Thyroid gland (tissue), 4 donors: ENCODE results near the gene FBH1. TPM values are rescaled to one million over a fixed set of nuclear protein-coding genes. Genes with fewer than 3 reads are reported as not detected.

Experiments
- DNase-seq, 2 donors: peaks; one replicate each; pipeline ENCODE4 v3.0.0-alpha.2; 2019
- H3K27ac ChIP-seq, 3 donors: fragments of 200-600 bp; sonication (generic); 1 replicate in 2 of 3; 2 replicates in 1 of 3; pipeline ENCODE4 v1.5.1; 2016 to 2019; ENCODE audit warnings: mild to moderate bottlenecking in 1 of 3, moderate library complexity in 1 of 3
- H3K27me3 ChIP-seq: fragments of 200-600 bp; sonication (generic); one replicate; pipeline ENCODE4 v1.5.1; 2019
- H3K36me3 ChIP-seq, 2 donors: fragments of 200-600 bp; sonication (generic); one replicate each; pipeline ENCODE4 v1.5.1; 2016 to 2019
- H3K4me1 ChIP-seq, 2 donors: fragments of 200-600 bp; sonication (generic); one replicate each; pipeline ENCODE4 v1.5.1; 2017 to 2019
- H3K4me3 ChIP-seq, 3 donors: fragments of 200-600 bp; sonication (generic); replicated peaks in 1 of 3; 1 replicate in 2 of 3; 2 replicates in 1 of 3; pipeline ENCODE4 v1.5.1; 2016; ENCODE audit warnings: mild to moderate bottlenecking in 1 of 3
- H3K9me3 ChIP-seq: fragments of 200-600 bp; sonication (generic); one replicate; pipeline ENCODE4 v1.5.1; 2017
- POLR2A ChIP-seq, 2 donors: fragments of 450-650 bp; IDR thresholded peaks; one replicate each; pipeline ENCODE4 v1.6.1; 2017; ENCODE audit warnings: antibody characterized with exemption in 2 of 2, mild to moderate bottlenecking in 2 of 2, moderate library complexity in 1 of 2
- WGBS, 2 donors: methylation state at CpG; one replicate each; pipeline ENCODE4 v1.1.5; 2017; 5-methylcytosine and 5-hydroxymethylcytosine counted together
- intact Hi-C: fragments of 100-400 bp; cut with DNase I; formaldehyde crosslinking; loops from one replicate; pipeline ENCODE4 v1.15.1; 2023
- total RNA-seq, 4 donors: library from RNA; depleted of rRNA; stranded (reverse); fragments of >200 nt; gene quantifications; one replicate each; pipeline ENCODE4 v1.2.3, GENCODE V29; 2016
- TF ChIP-seq, protein P1 (sequence below), 6 experiments: fragments of 200-600 bp in 3 of 6; fragments of 450-650 bp in 3 of 6; sonication (generic) in 3 of 6; IDR thresholded peaks; one replicate each; pipeline ENCODE4 v1.5.1; 2016 to 2019; ENCODE audit warnings: antibody characterized with exemption in 6 of 6, mild to moderate bottlenecking in 2 of 6, inconsistent platforms in 1 of 6, moderate library complexity in 1 of 6

FBH1 gene
- total RNA-seq, 4 donors from 2014 or later = 88.3 to 100 (median 94.8) TPM

DNA sequence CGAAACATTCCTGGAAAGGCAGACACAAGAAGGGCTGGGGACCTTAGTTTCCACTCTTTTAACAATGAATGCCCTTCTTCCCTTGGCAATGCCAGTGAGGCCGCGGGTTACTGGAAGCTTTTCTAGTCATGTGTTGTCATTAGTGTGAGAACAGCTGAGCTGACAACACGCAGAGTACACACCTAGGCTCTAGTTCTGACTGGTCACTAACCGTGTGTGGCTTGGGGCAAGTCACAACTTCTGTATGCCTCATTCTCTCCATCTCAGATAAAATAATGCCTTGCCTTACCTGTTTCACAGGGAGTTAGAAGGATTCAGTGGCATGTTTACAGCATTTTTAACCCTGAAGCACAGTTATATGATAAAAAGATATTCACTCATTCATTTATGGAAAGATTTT lies 31.7 kb downstream of the FBH1 start:
- H3K27ac ChIP-seq = no peak overlapping the region
- peaks cover 93 to 94% of the 10 kb centered on the region in 2 donors for H3K36me3 ChIP-seq
- no peak for TF ChIP-seq POLR2A (IDR thresholded peaks at IDR 0.05)
- TF ChIP-seq, protein P1, sequence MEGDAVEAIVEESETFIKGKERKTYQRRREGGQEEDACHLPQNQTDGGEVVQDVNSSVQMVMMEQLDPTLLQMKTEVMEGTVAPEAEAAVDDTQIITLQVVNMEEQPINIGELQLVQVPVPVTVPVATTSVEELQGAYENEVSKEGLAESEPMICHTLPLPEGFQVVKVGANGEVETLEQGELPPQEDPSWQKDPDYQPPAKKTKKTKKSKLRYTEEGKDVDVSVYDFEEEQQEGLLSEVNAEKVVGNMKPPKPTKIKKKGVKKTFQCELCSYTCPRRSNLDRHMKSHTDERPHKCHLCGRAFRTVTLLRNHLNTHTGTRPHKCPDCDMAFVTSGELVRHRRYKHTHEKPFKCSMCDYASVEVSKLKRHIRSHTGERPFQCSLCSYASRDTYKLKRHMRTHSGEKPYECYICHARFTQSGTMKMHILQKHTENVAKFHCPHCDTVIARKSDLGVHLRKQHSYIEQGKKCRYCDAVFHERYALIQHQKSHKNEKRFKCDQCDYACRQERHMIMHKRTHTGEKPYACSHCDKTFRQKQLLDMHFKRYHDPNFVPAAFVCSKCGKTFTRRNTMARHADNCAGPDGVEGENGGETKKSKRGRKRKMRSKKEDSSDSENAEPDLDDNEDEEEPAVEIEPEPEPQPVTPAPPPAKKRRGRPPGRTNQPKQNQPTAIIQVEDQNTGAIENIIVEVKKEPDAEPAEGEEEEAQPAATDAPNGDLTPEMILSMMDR (IDR thresholded peaks at IDR 0.05) = no peak
- H3K9me3 ChIP-seq = no peaks in the 10 kb centered on the region
- H3K4me3 ChIP-seq = no peak overlapping the region
- no peaks in the 10 kb centered on the region for H3K4me1 ChIP-seq
- intact Hi-C loops = no loop called here
- 92 to 97% methylated on average over 5 of the region's 5 CpGs for WGBS, 2 donors
- no peaks in the 10 kb centered on the region for H3K27me3 ChIP-seq
- DNase-seq = no peak

DNA sequence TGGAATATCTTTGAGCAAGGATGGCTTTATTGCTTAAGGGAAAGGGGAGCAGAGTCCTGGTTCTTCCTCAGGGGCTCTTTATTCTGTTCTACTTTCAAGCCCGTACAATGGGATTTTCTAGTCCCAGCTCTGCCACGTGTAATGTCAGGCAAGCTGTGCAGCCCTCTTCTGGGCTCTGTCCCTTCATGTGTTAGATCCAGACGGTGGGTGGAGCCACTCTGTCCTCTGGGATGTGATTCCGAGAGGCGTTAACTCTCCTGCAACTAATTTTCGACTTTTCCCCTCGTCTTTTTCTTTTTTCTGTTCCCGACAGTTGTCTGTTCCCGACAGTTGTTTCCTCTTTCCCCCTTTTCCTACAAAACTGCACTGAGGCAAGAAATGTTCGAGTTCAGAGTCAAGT lies 34.8 kb downstream of the FBH1 start:
- H3K4me3 ChIP-seq = no peak overlapping the region
- DNase-seq = no peak
- H3K4me1 ChIP-seq = no peaks in the 10 kb centered on the region
- H3K9me3 ChIP-seq = no peaks in the 10 kb centered on the region
- no peaks in the 10 kb centered on the region for H3K27me3 ChIP-seq
- intact Hi-C loops = no loop called here
- no peak for TF ChIP-seq POLR2A (IDR thresholded peaks at IDR 0.05)
- TF ChIP-seq, protein P1 (IDR thresholded peaks at IDR 0.05) = no peak
- no peak overlapping the region for H3K27ac ChIP-seq
- H3K36me3 ChIP-seq = peaks cover 86 to 89% of the 10 kb centered on the region in 2 donors
- WGBS, 2 donors = 86 to 90% methylated on average over 10 of the region's 10 CpGs

DNA sequence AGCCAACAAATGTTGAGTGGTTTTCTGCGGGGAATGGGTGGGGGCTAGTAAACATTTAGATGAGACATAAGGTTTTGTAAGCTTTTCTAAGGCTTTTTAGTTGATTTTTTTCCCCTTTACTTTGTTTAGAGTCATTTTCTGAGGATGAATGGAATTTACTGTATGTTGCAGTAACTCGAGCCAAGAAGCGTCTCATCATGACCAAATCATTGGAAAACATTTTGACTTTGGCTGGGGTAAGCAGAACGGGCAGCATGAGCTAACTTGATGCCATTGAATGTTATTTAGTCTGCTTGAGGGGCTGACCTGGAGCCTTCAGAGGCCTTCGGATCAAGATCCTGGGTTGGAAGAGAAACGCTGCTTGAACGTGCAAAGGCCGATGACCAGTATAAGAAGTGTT lies 37.3 kb downstream of the FBH1 start:
- Histone ChIP-seq H3K4me1 (no peaks in the 10 kb centered on the region), H3K9me3 (no peaks in the 10 kb centered on the region), H3K4me3 (no peak overlapping the region), H3K27me3 (no peaks in the 10 kb centered on the region), H3K27ac (no peak overlapping the region), H3K36me3 (peaks cover 67 to 74% of the 10 kb centered on the region in 2 donors)
- TF ChIP-seq, protein P1 (IDR thresholded peaks at IDR 0.05) = no peak
- no peak for TF ChIP-seq POLR2A (IDR thresholded peaks at IDR 0.05)
- WGBS, 2 donors = 91 to 95% methylated on average over 8 of the region's 8 CpGs
- intact Hi-C loops = no loop called here
- no peak for DNase-seq

DNA sequence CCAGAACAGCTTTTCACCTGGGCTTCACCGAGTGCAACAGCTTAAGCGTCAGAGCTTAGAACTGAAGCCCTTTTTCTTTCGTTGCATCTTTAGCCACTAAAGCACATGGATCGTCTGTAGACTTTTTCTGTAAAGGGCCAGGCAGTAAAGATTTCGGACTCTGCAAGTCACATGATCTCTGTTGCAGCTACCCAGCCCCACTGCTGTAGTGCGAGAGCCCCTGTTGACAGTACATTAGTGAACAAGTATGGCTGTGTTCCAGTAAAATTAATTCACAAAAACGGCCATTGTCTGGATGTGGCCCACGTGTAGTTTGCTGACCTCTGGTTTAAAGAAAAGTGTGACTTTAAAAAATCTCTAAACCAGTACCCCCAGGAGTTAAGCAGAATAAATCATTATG lies 39.4 kb downstream of the FBH1 start:
- DNase-seq = no peak
- WGBS, 2 donors = 78 to 86% methylated on average over 8 of the region's 8 CpGs
- intact Hi-C loops = no loop called here
- no peaks in the 10 kb centered on the region for H3K9me3 ChIP-seq
- no peak overlapping the region for H3K27ac ChIP-seq
- peaks cover 46 to 56% of the 10 kb centered on the region in 2 donors for H3K36me3 ChIP-seq
- no peak overlapping the region for H3K4me3 ChIP-seq
- H3K27me3 ChIP-seq = no peaks in the 10 kb centered on the region
- H3K4me1 ChIP-seq = no peaks in the 10 kb centered on the region
- no peak for TF ChIP-seq POLR2A (IDR thresholded peaks at IDR 0.05)

DNA sequence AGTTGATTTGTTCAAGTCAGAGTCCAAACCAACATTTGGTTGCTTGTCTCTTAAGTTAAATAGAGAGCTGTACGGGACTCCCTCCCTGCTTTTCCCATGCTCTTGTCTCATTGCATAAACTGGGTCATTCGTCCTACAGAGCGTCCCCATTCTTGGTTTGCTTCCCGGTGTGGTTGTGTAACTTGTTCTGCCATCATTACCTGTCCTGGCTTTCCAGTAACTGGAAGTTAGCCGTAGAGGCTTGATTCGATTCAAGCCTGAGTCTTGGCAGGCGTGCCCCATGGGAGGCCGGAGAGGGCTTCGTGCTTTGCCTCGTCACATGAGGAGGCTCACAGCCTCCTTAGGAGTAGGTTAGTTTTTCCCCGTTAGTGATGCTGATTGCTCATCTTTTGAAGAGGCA lies 40.2 kb downstream of the FBH1 start:
- intact Hi-C loops = no loop called here
- Histone ChIP-seq H3K36me3 (peaks cover 41 to 52% of the 10 kb centered on the region in 2 donors), H3K4me3 (no peak overlapping the region), H3K27ac (no peak overlapping the region), H3K4me1 (no peaks in the 10 kb centered on the region), H3K9me3 (no peaks in the 10 kb centered on the region), H3K27me3 (no peaks in the 10 kb centered on the region)
- WGBS, 2 donors = 89 to 91% methylated on average over 11 of the region's 11 CpGs
- TF ChIP-seq, protein P1 (IDR thresholded peaks at IDR 0.05) = no peak
- TF ChIP-seq POLR2A (IDR thresholded peaks at IDR 0.05) = no peak
- no peak for DNase-seq

DNA sequence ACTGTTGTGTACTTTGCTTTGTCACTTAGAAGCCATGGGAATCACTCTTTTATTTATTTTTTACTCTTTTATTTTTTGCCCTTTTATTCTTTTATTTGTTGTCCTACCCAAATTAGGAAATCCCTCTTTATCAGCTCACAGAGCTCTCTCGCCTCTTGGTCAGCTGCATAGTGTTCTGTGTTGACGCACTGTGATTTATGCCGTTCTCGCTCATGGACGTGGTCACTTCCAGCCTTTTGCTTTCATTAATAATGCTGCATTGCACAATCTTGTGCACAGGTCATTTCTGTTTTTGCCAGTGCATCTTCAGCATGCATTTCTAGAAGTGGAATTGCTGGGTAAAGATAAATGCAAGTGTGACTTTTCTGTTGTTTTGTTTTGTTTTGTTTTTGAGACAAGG lies 42.3 kb downstream of the FBH1 start:
- Histone ChIP-seq H3K36me3 (peaks cover 35 to 51% of the 10 kb centered on the region in 2 donors), H3K4me1 (no peaks in the 10 kb centered on the region), H3K27me3 (no peaks in the 10 kb centered on the region), H3K9me3 (no peaks in the 10 kb centered on the region), H3K27ac (no peak overlapping the region), H3K4me3 (no peak overlapping the region)
- no peak for DNase-seq
- TF ChIP-seq, protein P1 (IDR thresholded peaks at IDR 0.05) = no peak
- no peak for TF ChIP-seq POLR2A (IDR thresholded peaks at IDR 0.05)
- 91 to 95% methylated on average over 5 of the region's 5 CpGs for WGBS, 2 donors
- intact Hi-C loops = no loop called here
